ENCODE data around the gene SYAP1.

GRCh38 chrX:16814597-16814996, 95.2 kb downstream of the SYAP1 start:
- no peak for TF ChIP-seq ESRRA (IDR thresholded peaks at IDR 0.05; ENCODE audit: low read length)
- no peak for TF ChIP-seq KAT2A (conservative IDR thresholded peaks at IDR 0.05; ENCODE audit: control insufficient read depth, low read depth, low read length)
- TF ChIP-seq CTCF (IDR thresholded peaks at IDR 0.05 in 2 of 3, conservative IDR thresholded peaks at IDR 0.05 in 1 of 3; ENCODE audit: control insufficient read depth in 2 of 3, extremely low read depth in 1 of 3, insufficient read depth in 1 of 3, low read depth in 3 of 3, low read length in 3 of 3) = no peak
- TF ChIP-seq ZBTB33 (IDR thresholded peaks at IDR 0.05) = no peak
- no peak for TF ChIP-seq POLR2AphosphoS5 (IDR thresholded peaks at IDR 0.05; ENCODE audit: low read length)
